ENCODE results near the gene NKG7.

The NKG7 gene

GRCh38 chr19:51389143-51389542 is 16.7 kb upstream of the NKG7 start:
- no peak for DNase-seq

- no peak for DNase-seq
Observed at GRCh38 chr19:51387924-51388389, 15.5 kb upstream of the NKG7 start, which contains the start of gene LIM2. Gene LIM2, minus strand, starts transcription at chr19:51387974. Its CDS starts 531 bp downstream, at chr19:51387443.

- DNase-seq: no peak
Observed at GRCh38 chr19:51386882-51387520, 14.5 kb upstream of the NKG7 start.

GRCh38 chr19:51382004-51382403 is 9.6 kb upstream of the NKG7 start:
- DNase-seq: no peak

- no peak for DNase-seq
Observed at GRCh38 chr19:51380379-51380778, 7.9 kb upstream of the NKG7 start.

- DNase-seq: no peak
Observed at GRCh38 chr19:51377422-51377821, 5.0 kb upstream of the NKG7 start.

GRCh38 chr19:51375504-51376221 is 3.2 kb upstream of the NKG7 start:
- no peak for DNase-seq

- DNase-seq: no peak
Observed at GRCh38 chr19:51372021-51372648, 319 bp downstream of the NKG7 start.

GRCh38 chr19:51371186-51371690 is 1.2 kb downstream of the NKG7 start:
- DNase-seq: no peak

- no peak for DNase-seq
Observed at GRCh38 chr19:51370230-51370629, 2.2 kb downstream of the NKG7 start.

- DNase-seq: no peak
Observed at GRCh38 chr19:51368366-51369282, 3.8 kb downstream of the NKG7 start, which contains the start of gene CLDND2. Gene CLDND2, minus strand, starts transcription at chr19:51369003. Its CDS starts 426 bp downstream, at chr19:51368577.

GRCh38 chr19:51367565-51368365 is 4.7 kb downstream of the NKG7 start:
- DNase-seq: peak; percentile 82 to 91

GRCh38 chr19:51367255-51367564 is 5.2 kb downstream of the NKG7 start:
- DNase-seq: no peak

GRCh38 chr19:51366389-51367254 is 5.8 kb downstream of the NKG7 start:
- DNase-seq: peak; percentile 95 to 98

- DNase-seq: no peak
Observed at GRCh38 chr19:51365965-51366388, 6.5 kb downstream of the NKG7 start, which contains the start of gene ETFB. Gene ETFB, minus strand, starts transcription at chr19:51366388. Its CDS starts 62 bp downstream, at chr19:51366326.

GRCh38 chr19:51365211-51365964 is 7.1 kb downstream of the NKG7 start:
- DNase-seq: no peak

- DNase-seq: no peak
Observed at GRCh38 chr19:51364200-51365106, 8.0 kb downstream of the NKG7 start.

GRCh38 chr19:51361239-51361638 is 11.2 kb downstream of the NKG7 start:
- DNase-seq: no peak

GRCh38 chr19:51359294-51359693 is 13.2 kb downstream of the NKG7 start:
- no peak for DNase-seq
